Duodenal mucosa (tissue), 2 donors: ENCODE measurements around the gene LUC7L2.
"Not testable (repeated sequence)": the region's sequence is repeated elsewhere in the genome, so short reads cannot be mapped to it uniquely, and the experiment has no call there.

ENCODE experiments used
- H3K27ac ChIP-seq: one replicate; pipeline ENCODE4 v1.7.0; 2013; ENCODE audit warnings: low read depth, low read length
- H3K27me3 ChIP-seq, 2 donors: one replicate each; pipeline ENCODE4 v1.7.0; 2013; ENCODE audit warnings: low read length in 2 of 2, control low read depth in 1 of 2; ENCODE audit not compliant: insufficient read depth in 2 of 2, control insufficient read depth in 1 of 2
- H3K36me3 ChIP-seq, 2 donors: one replicate each; pipeline ENCODE4 v1.7.0; 2013; ENCODE audit warnings: low read length in 2 of 2, control low read depth in 1 of 2; ENCODE audit not compliant: insufficient read depth in 2 of 2, control insufficient read depth in 1 of 2
- H3K4me1 ChIP-seq, 2 donors: one replicate each; pipeline ENCODE4 v1.7.0; 2013; ENCODE audit warnings: low read length in 2 of 2, control low read depth in 1 of 2; ENCODE audit not compliant: insufficient read depth in 2 of 2, control insufficient read depth in 1 of 2
- H3K4me3 ChIP-seq, 2 donors: one replicate each; pipeline ENCODE4 v1.7.0; 2013; ENCODE audit warnings: low read length in 2 of 2, low read depth in 1 of 2
- H3K9ac ChIP-seq, 2 donors: one replicate each; pipeline ENCODE4 v1.7.0; 2013; ENCODE audit warnings: low read length in 2 of 2, low read depth in 1 of 2
- H3K9me3 ChIP-seq, 2 donors: one replicate each; pipeline ENCODE4 v1.7.0; 2013; ENCODE audit warnings: low read length in 2 of 2, control low read depth in 1 of 2; ENCODE audit not compliant: control insufficient read depth in 1 of 2

The LUC7L2 gene

DNA sequence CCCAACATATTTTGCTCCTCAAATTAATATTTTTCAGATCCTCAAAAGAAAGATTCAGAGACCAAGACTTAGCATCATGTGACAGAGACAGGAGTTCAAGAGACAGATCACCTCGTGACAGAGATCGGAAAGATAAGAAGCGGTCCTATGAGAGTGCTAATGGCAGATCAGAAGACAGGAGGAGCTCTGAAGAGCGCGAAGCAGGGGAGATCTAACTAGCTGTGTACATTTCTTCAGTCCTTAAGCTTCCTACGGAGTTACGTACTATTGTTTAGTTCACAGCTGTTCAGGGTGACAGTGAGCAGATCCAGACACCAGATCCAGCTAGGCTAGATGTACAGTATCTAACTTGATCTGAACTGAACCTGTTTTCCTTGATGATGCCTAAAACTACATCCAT is 62.4 kb downstream of the LUC7L2 start:
- H3K27ac ChIP-seq: no peak overlapping the region

DNA sequence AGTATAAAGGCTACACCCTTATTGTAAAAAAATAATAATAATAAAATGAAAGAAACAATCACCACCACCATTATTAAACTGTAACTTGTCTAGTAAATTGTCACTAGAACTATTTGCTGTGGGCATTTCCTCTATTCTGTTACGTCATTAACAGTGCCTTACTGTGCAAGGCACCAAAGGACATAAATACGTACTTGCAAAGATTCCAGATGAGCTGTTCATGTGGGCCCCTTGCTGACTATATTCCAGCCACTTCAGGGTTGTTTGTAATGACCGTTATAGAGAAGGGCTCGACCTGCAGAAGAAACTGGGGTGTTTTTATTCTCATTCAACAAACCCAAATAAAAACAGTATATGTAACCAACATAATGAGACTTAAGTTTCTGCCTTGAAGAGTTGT is 63.4 kb downstream of the LUC7L2 start:
- H3K36me3 ChIP-seq: peaks cover 22 to 51% of the 10 kb centered on the region in 2 donors
- no peaks in the 10 kb centered on the region for H3K9me3 ChIP-seq
- no peak overlapping the region for H3K9ac ChIP-seq
- no peak overlapping the region for H3K4me3 ChIP-seq
- H3K27me3 ChIP-seq: no peaks in the 10 kb centered on the region
- H3K4me1 ChIP-seq: no peaks in the 10 kb centered on the region
- H3K27ac ChIP-seq: no peak overlapping the region

More for the DNA sequence above, 62.4 kb downstream of the LUC7L2 start:
- Histone ChIP-seq H3K36me3 (peaks cover 29 to 55% of the 10 kb centered on the region in 2 donors), H3K9me3 (no peaks in the 10 kb centered on the region), H3K9ac (no peak overlapping the region), H3K4me3 (no peak overlapping the region), H3K27me3 (no peaks in the 10 kb centered on the region), H3K4me1 (no peaks in the 10 kb centered on the region)

DNA sequence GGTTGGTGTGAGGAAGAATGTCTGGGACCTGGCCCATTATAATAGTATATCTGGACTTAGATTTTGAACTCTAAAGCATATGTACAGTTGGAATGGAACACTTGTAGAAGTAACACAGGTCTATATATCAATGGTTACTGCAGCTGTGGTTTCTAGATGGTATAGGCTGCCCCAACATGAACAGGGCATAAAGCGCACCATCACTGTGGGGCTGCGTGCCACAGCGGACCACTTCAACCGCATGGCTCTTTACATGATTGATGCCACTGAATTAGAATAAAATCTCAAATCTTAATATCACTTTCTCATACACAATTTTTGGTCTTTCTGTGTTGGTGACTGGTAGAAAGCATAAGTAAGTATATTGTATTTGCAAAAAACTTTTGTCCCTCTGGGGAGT is 64.3 kb downstream of the LUC7L2 start:
- no peaks in the 10 kb centered on the region for H3K27me3 ChIP-seq
- H3K9me3 ChIP-seq: no peaks in the 10 kb centered on the region
- peaks cover 21 to 45% of the 10 kb centered on the region in 2 donors for H3K36me3 ChIP-seq
- no peak overlapping the region for H3K27ac ChIP-seq
- no peak overlapping the region for H3K4me3 ChIP-seq
- no peak overlapping the region for H3K9ac ChIP-seq
- no peaks in the 10 kb centered on the region for H3K4me1 ChIP-seq

DNA sequence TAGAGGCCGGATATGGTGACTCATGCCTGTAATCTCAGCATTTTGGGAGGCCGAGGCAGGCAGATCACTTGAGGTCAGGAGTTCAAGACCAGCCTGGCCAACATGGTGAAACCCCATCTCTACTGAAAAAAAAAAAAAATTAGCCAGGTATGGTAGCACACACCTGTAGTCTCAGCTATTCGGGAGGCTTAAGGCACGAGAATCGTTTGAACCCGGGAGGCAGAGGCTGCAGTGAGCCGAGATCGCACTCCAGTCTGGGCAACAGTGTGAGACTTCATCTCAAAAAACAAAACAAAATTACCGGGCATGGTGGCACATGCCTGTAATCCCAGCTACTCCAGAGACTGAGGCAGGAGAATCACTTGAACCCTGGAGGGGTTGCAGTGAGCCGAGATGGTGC is 66.0 kb downstream of the LUC7L2 start:
- not testable (repeated sequence) for H3K4me3 ChIP-seq, H3K27ac ChIP-seq, H3K27me3 ChIP-seq, H3K4me1 ChIP-seq, H3K9ac ChIP-seq, H3K9me3 ChIP-seq
- peaks cover 11 to 30% of the 10 kb centered on the region in 2 donors for H3K36me3 ChIP-seq

DNA sequence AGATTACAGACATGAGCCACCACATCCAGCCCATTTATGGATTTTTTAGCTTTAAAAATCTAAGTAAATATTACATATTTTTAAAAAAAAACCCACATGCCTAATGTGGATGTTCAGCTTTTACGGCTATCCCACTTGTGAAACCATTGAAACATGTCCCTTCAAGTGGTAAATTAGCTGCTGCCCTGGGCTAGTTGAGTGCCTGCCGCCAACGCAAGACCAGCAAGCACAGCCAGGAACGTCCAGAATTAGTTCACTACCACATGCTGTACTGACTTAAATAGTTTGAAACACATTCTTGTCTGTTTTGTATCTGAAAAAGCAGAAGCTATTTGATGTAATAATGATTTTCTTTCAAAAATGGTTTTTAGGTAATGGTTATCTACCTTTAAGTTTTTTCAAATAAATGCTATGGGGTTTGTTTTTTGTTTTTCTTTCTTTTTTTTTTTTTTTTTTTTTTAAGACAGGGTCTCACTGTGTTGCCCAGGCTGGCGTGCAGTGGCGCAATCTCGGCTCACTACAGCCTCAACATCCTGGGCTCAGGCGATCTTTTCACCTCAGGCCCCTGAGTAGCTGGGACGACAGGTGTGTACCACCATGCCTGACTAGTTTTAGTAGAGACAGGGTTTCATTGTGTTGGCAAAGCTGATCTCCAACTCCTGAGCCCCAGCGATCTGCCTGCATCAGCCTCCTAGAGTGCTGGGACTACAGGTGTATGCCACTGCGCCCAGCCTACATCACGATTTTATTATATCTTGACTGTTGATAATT is 66.7 kb downstream of the LUC7L2 start:
- Histone ChIP-seq H3K9ac (no peak overlapping the region), H3K4me1 (no peaks in the 10 kb centered on the region), H3K27ac (no peak overlapping the region), H3K4me3 (no peak overlapping the region), H3K9me3 (no peaks in the 10 kb centered on the region), H3K36me3 (peaks cover 11 to 30% of the 10 kb centered on the region in 2 donors), H3K27me3 (no peaks in the 10 kb centered on the region)

DNA sequence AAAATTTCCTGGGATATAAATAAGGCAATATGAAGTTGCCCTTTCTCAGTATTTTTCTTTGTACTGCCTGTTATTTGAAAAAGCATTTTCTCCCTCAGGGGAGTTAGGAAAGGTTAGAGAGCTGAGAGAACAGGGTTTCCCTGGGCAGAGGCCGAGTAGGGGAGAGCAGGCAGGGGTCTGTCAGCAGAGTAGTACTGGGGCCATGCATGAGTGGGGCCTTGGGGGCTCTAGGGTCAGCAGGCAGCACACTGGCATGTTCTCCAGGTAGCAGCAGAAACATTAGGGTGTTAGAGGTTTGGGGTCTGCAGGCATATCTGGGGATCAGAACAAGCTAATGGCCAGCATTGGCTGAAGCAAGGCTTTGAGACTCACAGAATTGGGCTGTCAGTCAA is 67.3 kb downstream of the LUC7L2 start:
- H3K36me3 ChIP-seq: peaks cover 8 to 30% of the 10 kb centered on the region in 2 donors
- H3K9ac ChIP-seq: no peak overlapping the region
- H3K4me1 ChIP-seq: no peaks in the 10 kb centered on the region

DNA sequence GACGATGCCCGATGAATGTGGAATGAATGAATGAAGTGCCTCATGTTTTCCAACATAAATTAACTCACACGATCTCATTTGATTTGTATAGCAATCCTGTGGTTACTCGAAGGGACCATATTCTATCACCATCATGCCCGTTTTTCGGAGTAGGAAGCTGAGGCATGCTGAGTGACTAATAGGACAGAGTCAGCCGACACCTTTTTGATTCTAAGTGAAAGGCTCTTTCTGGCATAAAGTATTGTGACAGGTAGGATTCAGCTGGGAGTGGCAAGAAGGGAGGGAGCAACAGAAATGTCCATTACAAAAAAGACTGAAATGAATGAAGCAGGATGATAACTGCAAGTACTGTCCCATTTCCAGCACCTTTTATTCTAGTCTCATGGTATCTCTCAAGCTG is 68.1 kb downstream of the LUC7L2 start:
- Histone ChIP-seq H3K36me3 (peaks cover 5 to 23% of the 10 kb centered on the region in 2 donors), H3K4me3 (no peak overlapping the region), H3K9me3 (no peaks in the 10 kb centered on the region), H3K27ac (no peak overlapping the region), H3K9ac (no peak overlapping the region), H3K4me1 (no peaks in the 10 kb centered on the region), H3K27me3 (no peaks in the 10 kb centered on the region)

More for the DNA sequence above, 67.3 kb downstream of the LUC7L2 start:
- H3K9me3 ChIP-seq: no peaks in the 10 kb centered on the region
- H3K27ac ChIP-seq: no peak overlapping the region
- H3K27me3 ChIP-seq: no peaks in the 10 kb centered on the region
- no peak overlapping the region for H3K4me3 ChIP-seq

DNA sequence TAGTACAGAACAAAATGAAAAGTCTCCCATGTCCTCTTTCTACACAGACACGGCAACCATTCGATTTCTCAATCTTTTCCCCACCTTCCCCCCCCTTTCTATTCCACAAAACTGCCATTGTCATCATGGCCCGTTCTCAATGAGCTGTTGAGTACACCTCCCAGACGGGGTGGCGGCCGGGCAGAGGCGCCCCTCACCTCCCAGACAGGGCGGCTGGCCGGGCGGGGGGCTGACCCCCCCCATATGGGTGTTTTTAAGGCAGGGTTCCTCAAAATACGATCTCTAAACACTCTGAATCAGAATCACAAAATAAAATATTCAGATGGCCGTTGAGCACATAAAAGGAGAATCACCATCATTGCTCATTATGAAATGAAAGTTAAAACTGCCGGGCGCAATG is 70.0 kb downstream of the LUC7L2 start:
- H3K4me3 ChIP-seq, H3K9me3 ChIP-seq, H3K27me3 ChIP-seq, H3K9ac ChIP-seq, H3K4me1 ChIP-seq, H3K27ac ChIP-seq: not testable (repeated sequence)
- peaks cover 0 to 11% of the 10 kb centered on the region in 2 donors for H3K36me3 ChIP-seq

DNA sequence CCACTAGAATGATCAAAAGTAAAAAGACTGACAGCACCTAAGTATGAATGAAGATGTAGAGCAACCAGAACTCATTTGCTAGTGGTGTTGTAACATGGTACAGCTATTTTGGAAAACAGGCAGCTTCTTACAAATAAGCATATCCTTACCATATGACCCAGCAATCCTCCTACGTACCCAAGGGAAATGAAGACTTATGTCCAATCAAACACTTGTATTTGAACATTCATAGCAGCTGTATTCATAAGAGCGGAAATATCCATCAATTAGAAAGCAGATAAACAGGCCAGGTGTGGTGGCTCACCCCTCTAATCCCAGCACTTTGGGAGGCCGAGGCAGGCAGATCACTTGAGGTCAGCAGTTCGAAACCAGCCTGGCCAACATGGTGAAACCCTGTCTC is 70.7 kb downstream of the LUC7L2 start:
- no peaks in the 10 kb centered on the region for H3K27me3 ChIP-seq
- peaks cover 0 to 4% of the 10 kb centered on the region in 2 donors for H3K4me1 ChIP-seq
- H3K4me3 ChIP-seq: no peak overlapping the region
- no peak overlapping the region for H3K9ac ChIP-seq
- H3K9me3 ChIP-seq: no peaks in the 10 kb centered on the region
- H3K27ac ChIP-seq: no peak overlapping the region
- peaks cover 0 to 11% of the 10 kb centered on the region in 2 donors for H3K36me3 ChIP-seq

DNA sequence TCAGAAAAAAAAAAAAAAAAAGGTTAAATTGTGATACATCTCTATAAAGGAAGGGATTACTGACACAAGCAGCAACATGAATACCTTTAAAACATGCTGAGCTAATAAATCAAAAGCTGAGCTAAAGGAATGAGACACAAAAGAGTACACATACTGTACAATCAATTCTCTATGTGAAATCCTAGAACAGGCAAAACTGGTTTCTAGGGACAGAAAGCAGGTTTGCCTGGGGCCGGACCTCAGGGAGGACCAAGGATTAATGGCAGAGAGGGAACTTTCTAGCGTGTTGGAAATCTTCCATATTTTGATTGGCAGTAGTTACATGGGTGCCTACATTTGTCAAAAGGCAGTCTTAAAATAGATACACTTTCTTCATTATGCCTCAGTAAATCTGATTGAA is 71.3 kb downstream of the LUC7L2 start:
- no peaks in the 10 kb centered on the region for H3K9me3 ChIP-seq
- no peak overlapping the region for H3K4me3 ChIP-seq
- H3K4me1 ChIP-seq: peaks cover 0 to 4% of the 10 kb centered on the region in 2 donors
- H3K36me3 ChIP-seq: peaks cover 0 to 11% of the 10 kb centered on the region in 2 donors
- no peaks in the 10 kb centered on the region for H3K27me3 ChIP-seq
- no peak overlapping the region for H3K9ac ChIP-seq
- H3K27ac ChIP-seq: no peak overlapping the region
